Type B pancreatic cell (in vitro differentiated cells): Measurements from ENCODE around the gene CYP3A7. TPM values are rescaled to one million over a fixed set of nuclear protein-coding genes. Genes with fewer than 3 reads are reported as not detected.
"Not testable (repeated sequence)": the region's sequence is repeated elsewhere in the genome, so short reads cannot be mapped to it uniquely, and the experiment has no call there.

ENCODE experiments used
- DNase-seq: peaks from one replicate; pipeline ENCODE4 v3.0.0; 2021; ENCODE audit warnings: mixed read lengths; ENCODE audit not compliant: unreplicated experiment; ENCODE audit errors: extremely low spot score
- H3K27ac Mint-ChIP-seq: 2 replicates; pipeline ENCODE4 v1.8.0; 2021; ENCODE audit warnings: mild to moderate bottlenecking, mixed read lengths
- H3K27me3 Mint-ChIP-seq: 2 replicates; pipeline ENCODE4 v1.8.0; 2021; ENCODE audit warnings: mixed read lengths
- H3K36me3 Mint-ChIP-seq: 2 replicates; pipeline ENCODE4 v1.8.0; 2021; ENCODE audit warnings: mixed read lengths
- H3K4me1 Mint-ChIP-seq: one replicate; pipeline ENCODE4 v1.8.0; 2021; ENCODE audit warnings: mixed read lengths; ENCODE audit not compliant: unreplicated experiment
- H3K4me3 Mint-ChIP-seq: 2 replicates; pipeline ENCODE4 v1.8.0; 2021; ENCODE audit warnings: mild to moderate bottlenecking, mixed read lengths
- H3K9me3 Mint-ChIP-seq: 2 replicates; pipeline ENCODE4 v1.8.0; 2021; ENCODE audit warnings: mixed read lengths
- total RNA-seq: library from RNA; stranded (reverse); gene quantifications from 2 replicates; pipeline ENCODE4 v1.2.1, GENCODE V29; 2021; ENCODE audit warnings: low replicate concordance
- TF ChIP-seq, protein P1 (sequence below): fragments of 200-600 bp; sonication (generic); conservative IDR thresholded peaks from 2 replicates; pipeline ENCODE4 v1.5.0; 2021; ENCODE audit warnings: antibody characterized with exemption, mild to moderate bottlenecking

CYP3A7 gene
- total RNA-seq, 1 donor from 2014 or later = 0.46 TPM

DNA sequence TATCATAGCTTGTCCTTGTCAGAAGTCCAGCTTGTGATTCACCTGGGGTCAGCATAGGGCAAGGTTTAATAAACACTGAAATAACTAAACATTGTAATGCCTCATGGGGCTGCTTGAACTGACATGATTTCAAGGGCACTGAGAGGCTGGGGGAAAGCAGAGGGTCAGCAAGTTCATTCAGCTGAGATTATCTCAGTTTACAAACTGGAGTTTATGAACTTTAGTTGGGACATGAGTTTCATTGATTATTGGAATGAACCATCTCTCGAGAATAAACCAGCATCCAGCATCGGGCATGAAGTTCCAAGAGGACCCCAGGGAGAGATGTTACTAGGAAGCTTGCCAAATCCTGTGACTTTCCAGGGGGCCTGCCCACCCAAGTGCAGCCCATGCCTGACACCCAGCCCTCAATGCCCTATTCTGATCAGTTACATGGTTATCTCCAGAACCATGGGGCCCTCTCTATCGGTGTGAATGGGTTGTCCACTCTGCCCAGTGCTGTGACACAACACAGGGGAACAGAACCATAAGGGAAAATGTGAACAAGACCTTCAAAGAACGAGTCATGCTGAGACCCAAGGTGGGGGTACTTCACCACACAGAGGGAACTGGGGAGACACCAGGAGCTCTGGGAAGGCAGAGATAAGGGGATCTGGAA, 7.9 kb upstream of the CYP3A7 start:
- H3K4me3 Mint-ChIP-seq = no peak overlapping the region
- no peaks in the 10 kb centered on the region for H3K4me1 Mint-ChIP-seq
- H3K36me3 Mint-ChIP-seq = no peaks in the 10 kb centered on the region
- DNase-seq = no peak
- H3K9me3 Mint-ChIP-seq = no peaks in the 10 kb centered on the region
- no peaks in the 10 kb centered on the region for H3K27me3 Mint-ChIP-seq
- TF ChIP-seq, protein P1, sequence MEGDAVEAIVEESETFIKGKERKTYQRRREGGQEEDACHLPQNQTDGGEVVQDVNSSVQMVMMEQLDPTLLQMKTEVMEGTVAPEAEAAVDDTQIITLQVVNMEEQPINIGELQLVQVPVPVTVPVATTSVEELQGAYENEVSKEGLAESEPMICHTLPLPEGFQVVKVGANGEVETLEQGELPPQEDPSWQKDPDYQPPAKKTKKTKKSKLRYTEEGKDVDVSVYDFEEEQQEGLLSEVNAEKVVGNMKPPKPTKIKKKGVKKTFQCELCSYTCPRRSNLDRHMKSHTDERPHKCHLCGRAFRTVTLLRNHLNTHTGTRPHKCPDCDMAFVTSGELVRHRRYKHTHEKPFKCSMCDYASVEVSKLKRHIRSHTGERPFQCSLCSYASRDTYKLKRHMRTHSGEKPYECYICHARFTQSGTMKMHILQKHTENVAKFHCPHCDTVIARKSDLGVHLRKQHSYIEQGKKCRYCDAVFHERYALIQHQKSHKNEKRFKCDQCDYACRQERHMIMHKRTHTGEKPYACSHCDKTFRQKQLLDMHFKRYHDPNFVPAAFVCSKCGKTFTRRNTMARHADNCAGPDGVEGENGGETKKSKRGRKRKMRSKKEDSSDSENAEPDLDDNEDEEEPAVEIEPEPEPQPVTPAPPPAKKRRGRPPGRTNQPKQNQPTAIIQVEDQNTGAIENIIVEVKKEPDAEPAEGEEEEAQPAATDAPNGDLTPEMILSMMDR = no peak
- no peak overlapping the region for H3K27ac Mint-ChIP-seq

DNA sequence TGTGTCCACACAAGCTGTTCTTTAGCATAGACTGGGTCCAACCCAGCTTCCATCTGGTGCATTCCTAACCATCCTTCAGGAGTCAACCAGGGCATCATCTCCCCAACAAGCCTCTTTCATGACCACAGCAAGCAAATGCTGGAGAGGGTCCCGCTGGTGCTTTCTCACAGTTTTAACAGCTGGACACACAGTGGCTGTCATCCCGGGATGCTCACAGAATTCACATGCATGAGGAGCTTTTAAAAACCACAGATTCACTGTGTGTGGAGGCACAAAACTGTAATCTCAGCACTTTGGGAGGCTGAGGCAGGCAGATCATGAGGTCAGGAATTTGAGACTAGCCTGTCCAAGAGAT, 6.4 kb upstream of the CYP3A7 start:
- Mint-ChIP-seq H3K4me3 (no peak overlapping the region), H3K27me3 (no peaks in the 10 kb centered on the region), H3K36me3 (no peaks in the 10 kb centered on the region), H3K4me1 (no peaks in the 10 kb centered on the region), H3K9me3 (no peaks in the 10 kb centered on the region), H3K27ac (peak overlapping the region; percentile 46)
- TF ChIP-seq, protein P1 = no peak
- no peak for DNase-seq

DNA sequence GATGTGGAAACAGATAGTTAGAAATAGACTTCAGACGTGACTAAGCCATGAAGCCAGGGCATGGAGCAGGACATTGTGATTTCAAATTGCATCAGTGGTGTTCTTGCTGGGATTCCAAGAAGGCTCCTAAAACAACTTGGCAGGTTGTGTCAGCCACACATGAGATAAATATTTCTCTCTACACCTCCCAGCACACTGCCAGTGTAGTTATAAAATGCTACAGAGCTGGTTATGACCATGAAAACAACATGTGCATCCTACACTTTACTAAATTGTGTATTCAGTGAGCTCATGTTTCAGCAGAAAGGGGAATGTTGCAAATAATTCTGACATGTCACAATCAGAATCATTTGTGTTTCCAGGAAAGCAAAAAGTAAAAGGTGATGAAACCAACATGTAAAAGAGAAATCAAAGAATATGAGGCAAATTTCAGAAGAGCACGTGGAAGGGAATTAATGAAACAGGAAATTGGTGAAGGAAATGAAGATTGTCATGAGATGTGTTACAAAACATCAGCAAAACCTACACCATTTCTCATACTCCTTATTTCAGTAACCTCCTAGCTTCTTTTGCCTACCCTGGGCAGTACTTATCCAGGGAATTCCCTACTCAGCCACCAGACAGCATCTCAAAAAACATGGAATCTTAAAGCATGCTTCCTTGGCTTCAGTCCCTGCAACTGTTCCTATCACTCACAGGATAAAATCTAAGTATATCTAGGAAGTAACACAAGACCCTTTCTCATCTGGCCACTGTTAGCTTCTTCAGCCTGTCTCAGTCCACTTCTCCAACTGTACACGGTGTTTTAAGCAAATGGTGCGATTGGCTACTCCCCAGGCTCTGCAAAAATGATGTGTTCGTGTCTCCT, 5.8 kb upstream of the CYP3A7 start:
- no peaks in the 10 kb centered on the region for H3K36me3 Mint-ChIP-seq
- no peak for DNase-seq
- no peak overlapping the region for H3K4me3 Mint-ChIP-seq
- H3K27me3 Mint-ChIP-seq = no peaks in the 10 kb centered on the region
- no peaks in the 10 kb centered on the region for H3K4me1 Mint-ChIP-seq
- no peaks in the 10 kb centered on the region for H3K9me3 Mint-ChIP-seq
- TF ChIP-seq, protein P1 = no peak
- peak overlapping the region; percentile 46 for H3K27ac Mint-ChIP-seq

DNA sequence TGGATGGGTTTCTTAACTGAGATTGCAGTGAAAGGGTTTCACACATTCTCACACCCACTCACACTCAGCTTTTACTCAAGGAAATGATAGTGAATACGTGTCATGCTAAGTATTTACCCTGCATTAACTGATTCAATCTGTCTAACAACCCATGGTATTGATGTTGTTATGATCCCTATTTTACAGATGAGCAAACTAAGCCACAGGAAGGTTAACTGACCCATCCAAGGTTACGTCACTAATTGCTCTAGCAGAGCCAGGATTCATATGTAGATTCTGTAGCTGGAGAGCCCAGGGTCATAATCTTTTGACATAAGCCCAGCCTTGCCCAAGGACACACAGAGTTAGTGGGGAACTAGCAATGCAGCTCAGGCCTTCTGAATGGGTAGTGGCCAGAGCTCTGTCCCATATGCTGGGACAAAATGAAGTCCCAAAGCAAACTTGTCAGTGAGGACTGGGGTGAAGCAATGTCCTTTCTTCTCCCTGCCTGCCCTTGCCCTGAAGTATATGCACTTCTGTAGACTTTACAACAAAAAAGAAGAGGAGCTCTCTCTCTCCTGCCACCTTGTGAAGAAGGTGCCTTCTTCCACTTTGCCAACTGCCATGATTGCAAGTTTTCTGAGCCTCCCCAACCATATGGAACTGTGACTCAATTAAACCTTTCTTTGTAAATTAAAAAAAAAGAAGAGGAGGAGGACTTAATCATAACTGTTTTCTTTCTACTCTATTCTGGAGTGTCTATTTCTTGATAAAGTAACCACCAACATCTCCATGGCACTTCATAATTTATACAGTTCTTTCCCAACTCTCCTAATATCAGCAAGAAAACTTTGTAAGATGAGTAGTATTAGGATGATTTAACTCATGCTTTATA, 4.9 kb upstream of the CYP3A7 start:
- Mint-ChIP-seq H3K4me1 (no peaks in the 10 kb centered on the region), H3K9me3 (no peaks in the 10 kb centered on the region), H3K4me3 (no peak overlapping the region), H3K36me3 (no peaks in the 10 kb centered on the region), H3K27ac (peak overlapping the region; percentile 46), H3K27me3 (no peaks in the 10 kb centered on the region)
- DNase-seq = no peak
- TF ChIP-seq, protein P1 = no peak

DNA sequence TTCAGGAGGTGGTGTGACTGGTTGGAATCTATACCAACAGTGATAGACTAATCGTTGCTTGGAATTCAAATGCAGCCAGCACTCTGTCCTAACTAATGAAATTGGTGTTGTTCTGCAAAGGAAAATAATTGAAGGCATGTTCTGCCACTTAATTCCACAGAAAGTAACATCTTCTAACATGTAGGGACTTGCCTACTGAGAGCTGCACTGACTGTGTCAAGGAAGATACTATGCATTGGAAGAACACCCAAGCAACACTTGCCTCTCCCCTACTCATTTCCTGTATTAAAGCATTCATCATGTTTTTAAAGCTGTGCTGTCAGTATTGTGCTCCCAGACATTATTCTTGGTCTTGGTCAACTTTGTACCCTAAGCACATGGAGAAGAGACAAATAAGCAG, 2.7 kb upstream of the CYP3A7 start:
- H3K9me3 Mint-ChIP-seq = no peaks in the 10 kb centered on the region
- no peak for DNase-seq
- no peaks in the 10 kb centered on the region for H3K27me3 Mint-ChIP-seq
- H3K36me3 Mint-ChIP-seq = no peaks in the 10 kb centered on the region
- H3K4me1 Mint-ChIP-seq = no peaks in the 10 kb centered on the region
- peak overlapping the region; percentile 86 for H3K27ac Mint-ChIP-seq
- TF ChIP-seq, protein P1 = no peak
- H3K4me3 Mint-ChIP-seq = no peak overlapping the region

DNA sequence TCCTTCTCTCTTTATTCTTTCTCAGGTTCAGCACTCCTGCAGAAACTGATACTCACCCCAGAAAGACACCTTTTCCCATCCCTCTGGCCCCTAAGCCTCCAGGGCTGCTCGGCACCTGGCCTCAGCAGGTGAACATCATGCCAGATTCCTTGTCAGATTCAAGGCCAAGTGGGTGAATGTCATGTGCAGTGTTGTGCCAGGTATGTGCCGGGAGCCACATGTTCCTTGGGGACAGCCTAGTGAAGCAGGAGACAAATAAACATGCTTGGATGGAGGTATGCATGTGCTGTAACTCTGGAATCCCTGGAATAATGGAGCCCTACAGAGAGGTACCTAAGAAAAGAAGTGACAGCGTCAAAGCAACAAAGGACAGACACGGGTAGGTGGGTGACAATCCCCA, 1.7 kb upstream of the CYP3A7 start:
- not testable (repeated sequence) for H3K27me3 Mint-ChIP-seq, H3K36me3 Mint-ChIP-seq, H3K4me3 Mint-ChIP-seq, H3K4me1 Mint-ChIP-seq, DNase-seq, H3K9me3 Mint-ChIP-seq
- peak overlapping the region; percentile 37 for H3K27ac Mint-ChIP-seq
